ENCODE measurements around the gene DYRK4. TPM values are rescaled to one million over a fixed set of nuclear protein-coding genes. Genes with fewer than 3 reads are reported as not detected.

DYRK4 gene
- total RNA-seq, 3 donors from 2014 or later (not counting 1 experiment from before 2014, with no cell fraction given), result 11.3 to 15.3 (median 14.2) TPM

- H3K9me3 Mint-ChIP-seq, result no peaks in the 10 kb centered on the region
- DNase-seq (no peak), ATAC-seq (no peak)
- H3K4me3 ChIP-seq (ENCODE audit: low read length), result no peak overlapping the region
- WGBS (ENCODE audit: insufficient coverage), result 98% methylated on average over 4 of the region's 4 CpGs
- H3K4me1 Mint-ChIP-seq, result peaks cover 22 to 33% of the 10 kb centered on the region in 2 donors
- no peak overlapping the region for H3K27ac ChIP-seq (ENCODE audit: low read length)
- peaks cover 3% of the 10 kb centered on the region for H3K4me1 ChIP-seq (ENCODE audit: control insufficient read depth, insufficient read depth, low read length)
- no peaks in the 10 kb centered on the region for H3K27me3 Mint-ChIP-seq (ENCODE audit: low read depth in 2 of 2)
- no peaks in the 10 kb centered on the region for H3K36me3 Mint-ChIP-seq
- H3K27me3 ChIP-seq (ENCODE audit: control insufficient read depth, insufficient read depth, low read length), result no peaks in the 10 kb centered on the region
- no peak for TF ChIP-seq CTCF (IDR thresholded peaks at IDR 0.05)
- H3K4me3 Mint-ChIP-seq, result no peak overlapping the region
- intact Hi-C loops (cut with micrococcal nuclease), result loop anchor here (5.0 kb wide), 1 partner anchor 663 kb away; the partner anchor contains the start of gene PARP11
- H3K36me3 ChIP-seq (ENCODE audit: control insufficient read depth, insufficient read depth, low read length), result peaks cover 31% of the 10 kb centered on the region
- no peaks in the 10 kb centered on the region for H3K9me3 ChIP-seq (ENCODE audit: control insufficient read depth, insufficient read depth, low read length)
- H3K27ac Mint-ChIP-seq, result no peak overlapping the region
Observed at GRCh38 chr12:4535092-4535491, 26.9 kb upstream of the DYRK4 start.

- intact Hi-C loops (cut with micrococcal nuclease), result loop anchor here (5.0 kb wide), 1 partner anchor 664 kb away; the partner anchor contains the start of gene PARP11
- DNase-seq, result no peak
- peaks cover 22 to 33% of the 10 kb centered on the region in 2 donors for H3K4me1 Mint-ChIP-seq
- Histone ChIP-seq H3K27me3 (ENCODE audit: control insufficient read depth, insufficient read depth, low read length) (no peaks in the 10 kb centered on the region), H3K36me3 (ENCODE audit: control insufficient read depth, insufficient read depth, low read length) (peaks cover 31% of the 10 kb centered on the region), H3K4me1 (ENCODE audit: control insufficient read depth, insufficient read depth, low read length) (peaks cover 3% of the 10 kb centered on the region), H3K9me3 (ENCODE audit: control insufficient read depth, insufficient read depth, low read length) (no peaks in the 10 kb centered on the region), H3K27ac (ENCODE audit: low read length) (no peak overlapping the region), H3K4me3 (ENCODE audit: low read length) (no peak overlapping the region)
- no peaks in the 10 kb centered on the region for H3K27me3 Mint-ChIP-seq (ENCODE audit: low read depth in 2 of 2)
- no peaks in the 10 kb centered on the region for H3K36me3 Mint-ChIP-seq
- H3K27ac Mint-ChIP-seq, result no peak overlapping the region
- H3K4me3 Mint-ChIP-seq, result no peak overlapping the region
- no peak for TF ChIP-seq CTCF (IDR thresholded peaks at IDR 0.05)
- H3K9me3 Mint-ChIP-seq, result no peaks in the 10 kb centered on the region
- WGBS (ENCODE audit: insufficient coverage), result 64% methylated on average over 2 of the region's 2 CpGs
- ATAC-seq, result no peak
Observed at GRCh38 chr12:4535871-4536270, 26.1 kb upstream of the DYRK4 start.

DNA sequence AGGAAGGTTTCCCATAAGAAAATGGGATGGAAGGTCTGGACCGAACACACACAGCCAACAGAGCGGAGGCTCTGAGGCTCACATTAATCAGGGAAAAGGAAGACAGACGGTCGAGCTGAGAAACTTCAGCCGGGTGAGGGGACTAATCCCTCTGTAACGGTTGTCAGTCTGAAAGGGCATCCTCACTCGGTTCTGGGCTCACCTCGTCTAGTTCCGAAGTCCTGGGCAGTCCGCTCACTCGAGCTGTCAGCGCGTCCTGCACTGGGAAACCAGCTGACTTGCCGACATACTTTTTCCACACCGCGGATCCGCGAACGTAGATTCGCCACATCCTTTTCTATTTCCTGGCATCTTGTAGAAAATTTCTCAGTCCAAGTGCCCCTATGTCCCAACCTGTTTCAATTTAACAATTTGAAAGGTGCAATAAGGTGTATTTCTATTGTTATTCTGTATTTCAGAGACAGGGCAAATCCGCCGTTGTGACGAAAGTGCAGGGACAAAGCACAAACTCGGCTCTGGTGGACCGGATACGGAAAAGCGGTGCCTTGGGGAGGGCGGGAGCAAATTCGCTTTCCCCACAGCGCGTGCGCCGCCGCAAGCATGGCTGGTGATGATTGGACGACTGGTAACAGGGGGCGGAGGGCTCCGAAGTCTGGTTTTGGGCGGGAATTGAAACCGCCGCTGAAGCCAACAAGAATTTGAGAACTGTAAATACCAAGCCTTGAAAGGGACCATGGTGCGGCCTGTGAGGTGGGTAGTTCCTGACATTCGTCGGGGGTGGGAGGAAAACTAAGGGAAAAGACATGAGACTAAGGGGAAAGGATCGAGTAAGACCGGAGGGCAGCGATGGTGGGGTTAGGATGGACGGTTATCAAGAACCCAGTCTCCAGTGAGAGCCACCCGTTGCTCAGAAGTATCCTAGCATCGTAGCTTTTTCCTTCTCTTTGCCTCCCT is 23.5 kb upstream of the DYRK4 start, which contains the start of gene RAD51AP1:
Gene RAD51AP1 (plus strand): TSS at position 684 of the 954 bp plus-strand sequence. CDS start 50 bp downstream, at position 734.
- H3K9me3 ChIP-seq (ENCODE audit: control insufficient read depth, insufficient read depth, low read length), result no peaks in the 10 kb centered on the region
- peak within 1 kb of the TSS; percentile 96 for H3K27ac ChIP-seq (ENCODE audit: low read length)
- WGBS (ENCODE audit: insufficient coverage), result under 1% methylated on average over 49 of the region's 49 CpGs
- H3K27me3 Mint-ChIP-seq (ENCODE audit: low read depth in 2 of 2), result no peaks in the 10 kb centered on the region
- H3K36me3 ChIP-seq (ENCODE audit: control insufficient read depth, insufficient read depth, low read length), result peaks cover 13% of the 10 kb centered on the region
- peaks cover 3% of the 10 kb centered on the region for H3K4me1 ChIP-seq (ENCODE audit: control insufficient read depth, insufficient read depth, low read length)
- no peaks in the 10 kb centered on the region for H3K27me3 ChIP-seq (ENCODE audit: control insufficient read depth, insufficient read depth, low read length)
- peak within 1 kb of the TSS; percentile 58 for H3K4me3 ChIP-seq (ENCODE audit: low read length)
- intact Hi-C loops (cut with micrococcal nuclease), result loop anchor here (5.0 kb wide), 1 partner anchor 666 kb away; the partner anchor contains the start of gene PARP11
- peak within 1 kb of the TSS; percentile 94 to 99 for H3K27ac Mint-ChIP-seq
- no peaks in the 10 kb centered on the region for H3K9me3 Mint-ChIP-seq
- no peak for TF ChIP-seq CTCF (IDR thresholded peaks at IDR 0.05)
- H3K4me3 Mint-ChIP-seq, result peak within 1 kb of the TSS; percentile 98
- DNase-seq, result peak; percentile 92 to 99
- H3K4me1 Mint-ChIP-seq, result peaks cover 22 to 33% of the 10 kb centered on the region in 2 donors
- peak; percentile 98 to 99 (median 99) for ATAC-seq
- H3K36me3 Mint-ChIP-seq, result no peaks in the 10 kb centered on the region
